Keratinocyte (primary cell): ENCODE data around the gene SCAF8.

Experiments used
- EZH2 ChIP-seq: IDR thresholded peaks from one replicate; pipeline ENCODE4 v1.6.1; 2012; ENCODE audit warnings: inconsistent platforms, mild to moderate bottlenecking, low read length, moderate library complexity
- TF ChIP-seq, protein P1 (sequence below), 3 experiments: IDR thresholded peaks in 1 of 3; conservative IDR thresholded peaks in 1 of 3; optimal IDR thresholded peaks in 1 of 3; 2 replicates in 2 of 3; 3 replicates in 1 of 3; pipeline versions ENCODE3 to v1.5.1; 2011; ENCODE audit warnings: low read length in 3 of 3, mild to moderate bottlenecking in 3 of 3, moderate library complexity in 2 of 3, control low read depth in 1 of 3, inconsistent platforms in 1 of 3; ENCODE audit not compliant: insufficient read depth in 2 of 3; ENCODE audit errors: extremely low read depth in 1 of 3

DNA sequence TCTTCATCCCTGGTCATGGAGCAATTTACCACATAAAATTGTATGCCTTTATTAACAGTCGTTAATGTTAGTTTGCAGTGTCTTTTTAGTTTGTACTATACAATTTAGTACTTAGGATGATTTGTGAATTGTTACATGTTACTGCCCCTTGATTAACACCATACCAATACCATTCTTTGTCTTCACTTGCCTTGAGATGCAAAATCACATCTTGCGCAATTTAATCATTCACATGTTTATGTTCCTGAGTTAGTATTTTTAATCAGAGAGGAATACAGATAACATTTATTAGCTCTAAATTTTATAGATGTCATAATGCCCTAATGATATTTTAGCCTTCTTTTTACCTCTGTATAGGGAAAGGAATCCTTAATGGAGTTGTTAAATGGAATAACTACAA lies 114.1 kb downstream of the SCAF8 start:
- TF ChIP-seq, protein P1, sequence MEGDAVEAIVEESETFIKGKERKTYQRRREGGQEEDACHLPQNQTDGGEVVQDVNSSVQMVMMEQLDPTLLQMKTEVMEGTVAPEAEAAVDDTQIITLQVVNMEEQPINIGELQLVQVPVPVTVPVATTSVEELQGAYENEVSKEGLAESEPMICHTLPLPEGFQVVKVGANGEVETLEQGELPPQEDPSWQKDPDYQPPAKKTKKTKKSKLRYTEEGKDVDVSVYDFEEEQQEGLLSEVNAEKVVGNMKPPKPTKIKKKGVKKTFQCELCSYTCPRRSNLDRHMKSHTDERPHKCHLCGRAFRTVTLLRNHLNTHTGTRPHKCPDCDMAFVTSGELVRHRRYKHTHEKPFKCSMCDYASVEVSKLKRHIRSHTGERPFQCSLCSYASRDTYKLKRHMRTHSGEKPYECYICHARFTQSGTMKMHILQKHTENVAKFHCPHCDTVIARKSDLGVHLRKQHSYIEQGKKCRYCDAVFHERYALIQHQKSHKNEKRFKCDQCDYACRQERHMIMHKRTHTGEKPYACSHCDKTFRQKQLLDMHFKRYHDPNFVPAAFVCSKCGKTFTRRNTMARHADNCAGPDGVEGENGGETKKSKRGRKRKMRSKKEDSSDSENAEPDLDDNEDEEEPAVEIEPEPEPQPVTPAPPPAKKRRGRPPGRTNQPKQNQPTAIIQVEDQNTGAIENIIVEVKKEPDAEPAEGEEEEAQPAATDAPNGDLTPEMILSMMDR (optimal IDR thresholded peaks at IDR 0.05 in 1 of 3, IDR thresholded peaks at IDR 0.05 in 1 of 3, conservative IDR thresholded peaks at IDR 0.05 in 1 of 3; ENCODE audit: extremely low read depth in 1 of 3, insufficient read depth in 2 of 3, low read length in 3 of 3): no peak
- TF ChIP-seq EZH2: no peak
